OCI-LY7 (cell line): ENCODE data around the gene GH1. TPM values are rescaled to one million over a fixed set of nuclear protein-coding genes. Genes with fewer than 3 reads are reported as not detected.
"Not testable (repeated sequence)": the region's sequence is repeated elsewhere in the genome, so short reads cannot be mapped to it uniquely, and the experiment has no call there.

ENCODE experiments used
- BruUV-seq: library from RNA; stranded (reverse); fragments of 400-500 nt; replicated peaks from 2 replicates; lab custom pipeline; 2021; lab: Mats Ljungman, UMichigan
- CTCF ChIA-PET: fragments of 300-600 bp; sonication (Branson Sonifier 250); formaldehyde crosslinking; loops from one replicate; lab custom pipeline; 2022; ENCODE audit warnings: antibody characterized with exemption; ENCODE audit not compliant: unreplicated experiment; lab: Charles Lee
- POLR2A ChIA-PET: fragments of 300-600 bp; sonication (Branson Sonifier 250); formaldehyde crosslinking; loops from one replicate; lab custom pipeline; 2022; ENCODE audit warnings: antibody characterized with exemption; lab: Charles Lee
- DNase-seq: peaks from one replicate; pipeline ENCODE4 v3.0.0-alpha.2; 2015; ENCODE audit warnings: low spot score
- H2AFZ ChIP-seq: fragments of 200-600 bp; sonication (generic), shearing (Covaris generic); 2 replicates; pipeline ENCODE4 v1.6.1; 2014; ENCODE audit warnings: mild to moderate bottlenecking, antibody characterized with exemption, low read length, moderate library complexity
- H3K27ac ChIP-seq: fragments of 200-600 bp; sonication (generic); 2 replicates; pipeline ENCODE4 v1.5.1; 2014; ENCODE audit warnings: mixed run types, low read depth, mild to moderate bottlenecking, moderate library complexity, low read length, inconsistent platforms; ENCODE audit not compliant: poor library complexity, severe bottlenecking
- H3K36me3 ChIP-seq: fragments of 200-600 bp; sonication (generic); 2 replicates; pipeline ENCODE4 v1.6.1; 2014; ENCODE audit warnings: mild to moderate bottlenecking, antibody characterized with exemption, low read length, moderate library complexity, mixed read lengths; ENCODE audit not compliant: insufficient read depth
- H3K4me1 ChIP-seq: fragments of 200-600 bp; sonication (generic); 2 replicates; pipeline ENCODE4 v1.5.1; 2014; ENCODE audit warnings: mild to moderate bottlenecking, low read length; ENCODE audit not compliant: insufficient read depth, poor library complexity, severe bottlenecking
- H3K4me2 ChIP-seq: fragments of 200-600 bp; sonication (generic); 2 replicates; pipeline ENCODE4 v1.6.1; 2014; ENCODE audit warnings: mild to moderate bottlenecking, low read length
- H3K4me3 ChIP-seq: fragments of 200-600 bp; sonication (generic); 2 replicates; pipeline ENCODE4 v1.5.1; 2014; ENCODE audit warnings: mild to moderate bottlenecking, low read depth, low read length; ENCODE audit not compliant: poor library complexity, severe bottlenecking
- H3K79me2 ChIP-seq: fragments of 200-600 bp; sonication (generic); 2 replicates; pipeline ENCODE4 v1.6.1; 2016; ENCODE audit warnings: low read depth, mild to moderate bottlenecking, low read length, moderate library complexity, mixed read lengths; ENCODE audit not compliant: insufficient read depth
- H3K9me2 ChIP-seq: fragments of 200-600 bp; sonication (generic); 2 replicates; pipeline ENCODE4 v1.6.1; 2016; ENCODE audit warnings: mild to moderate bottlenecking, low read length, mixed read lengths; ENCODE audit not compliant: insufficient read depth
- H3K9me3 ChIP-seq: fragments of 200-600 bp; sonication (generic); 2 replicates; pipeline ENCODE4 v1.6.1; 2014; ENCODE audit warnings: mild to moderate bottlenecking, mixed run types, low read length, mixed read lengths
- H4K20me1 ChIP-seq: fragments of 200-600 bp; sonication (generic); 2 replicates; pipeline ENCODE4 v1.6.1; 2014; ENCODE audit warnings: mild to moderate bottlenecking, antibody characterized with exemption, low read length, moderate library complexity, mixed read lengths; ENCODE audit not compliant: insufficient read depth
- CTCF ChIP-seq: fragments of 200-600 bp; sonication (generic); conservative IDR thresholded peaks from 2 replicates; pipeline ENCODE4 v1.5.1; 2014; ENCODE audit warnings: mild to moderate bottlenecking, antibody characterized with exemption, low read length, moderate library complexity, mixed read lengths
- EZH2phosphoT487 ChIP-seq: fragments of 200-600 bp; sonication (generic); IDR thresholded peaks from 2 replicates; pipeline ENCODE4 v1.6.1; 2018; ENCODE audit warnings: low read depth, borderline replicate concordance, mild to moderate bottlenecking, mixed run types, antibody characterized with exemption, low read length, moderate library complexity, mixed read lengths
- intact Hi-C: fragments of 100-400 bp; cut with micrococcal nuclease; formaldehyde crosslinking; loops from one replicate; pipeline ENCODE4 v1.10.0; 2022; ENCODE audit not compliant: unreplicated experiment
- total RNA-seq, 2 experiments: library from RNA; depleted of rRNA in 1 of 2; stranded (reverse); fragments of >200 nt in 1 of 2; shearing (Covaris generic) in 1 of 2; gene quantifications; 2 replicates each; pipeline ENCODE4 v1.2.3, GENCODE V29; 2014 to 2022

The GH1 gene
- total RNA-seq, 2 experiments from 2014 or later, result 4.3 TPM; not detected in 1

GRCh38 chr17:63920050-63920449 is 1.4 kb upstream of the GH1 start:
- not testable (repeated sequence) for H3K79me2 ChIP-seq, DNase-seq, H4K20me1 ChIP-seq, H3K9me2 ChIP-seq, BruUV-seq, H3K9me3 ChIP-seq, H3K36me3 ChIP-seq
- Histone ChIP-seq H3K4me1 (peaks cover 78% of the 10 kb centered on the region), H2AFZ (peak overlapping the region; percentile 45; the same call in 1 of the 2 replicates), H3K4me2 (peak overlapping the region; percentile 68), H3K27ac (peak overlapping the region; percentile 63), H3K4me3 (peak overlapping the region; percentile 42)
- POLR2A ChIA-PET, result interaction anchor here (0.7 to 4.8 kb wide), 10 partner anchors 8 to 311 kb away, joined by 3 to 52 read pairs (median 11); partner anchors contain the start of genes CD79B and ICAM2
- CTCF ChIA-PET, result interaction anchor here (0.5 to 3.7 kb wide), 10 partner anchors 8 to 214 kb away, joined by 3 to 94 read pairs (median 6); partner anchors contain the start of gene ICAM2
- intact Hi-C loops, result loop anchor here (2.0 kb wide), 1 partner anchor 157 kb away; no protein-coding TSS in a partner anchor

GRCh38 chr17:63919311-63919723 is 678 bp upstream of the GH1 start:
- H3K79me2 ChIP-seq, result no peaks in the 10 kb centered on the region
- H3K4me3 ChIP-seq, result peak overlapping the region; percentile 42
- ChIA-PET CTCF (interaction anchor here (0.5 to 3.7 kb wide), 12 partner anchors 9 to 214 kb away, joined by 3 to 94 read pairs (median 6); partner anchors contain the start of gene ICAM2), POLR2A (interaction anchor here (0.6 to 4.8 kb wide), 11 partner anchors 10 to 312 kb away, joined by 3 to 52 read pairs (median 10); partner anchors contain the start of genes CD79B and ICAM2)
- no peaks in the 10 kb centered on the region for H3K36me3 ChIP-seq
- H3K4me1 ChIP-seq, result peaks cover 71% of the 10 kb centered on the region
- no peak for TF ChIP-seq EZH2phosphoT487
- peak; percentile 92 for TF ChIP-seq CTCF
- no peaks in the 10 kb centered on the region for H3K9me3 ChIP-seq
- H3K9me2 ChIP-seq, result no peaks in the 10 kb centered on the region
- peak overlapping the region; percentile 45; the same call in 1 of the 2 replicates for H2AFZ ChIP-seq
- peak; percentile 88 for DNase-seq
- BruUV-seq, result no TSS peak
- no peaks in the 10 kb centered on the region for H4K20me1 ChIP-seq
- H3K27ac ChIP-seq, result peak overlapping the region; percentile 63
- intact Hi-C loops, result loop anchor here (1.0 to 5.0 kb wide), 4 partner anchors 9 to 213 kb away; partner anchors contain the start of gene ERN1
- H3K4me2 ChIP-seq, result peak overlapping the region; percentile 68

- H3K4me3 ChIP-seq, result no peak overlapping the region
- DNase-seq, result no peak
- BruUV-seq, result no TSS peak
These were observed 334 bp downstream of the GH1 start for GRCh38 chr17:63918305-63918704.

More at GRCh38 chr17:63918305-63918704, 334 bp downstream of the GH1 start:
- Histone ChIP-seq H3K4me2 (no peak overlapping the region), H3K36me3 (no peaks in the 10 kb centered on the region), H3K9me3 (no peaks in the 10 kb centered on the region), H3K79me2 (no peaks in the 10 kb centered on the region), H3K27ac (no peak overlapping the region), H3K4me1 (peaks cover 60% of the 10 kb centered on the region), H4K20me1 (no peaks in the 10 kb centered on the region), H2AFZ (no peak overlapping the region), H3K9me2 (no peaks in the 10 kb centered on the region)
- TF ChIP-seq EZH2phosphoT487, result no peak
- no peak for TF ChIP-seq CTCF
- ChIA-PET POLR2A (interaction anchor here (4.8 kb wide), 1 partner anchor 28 kb away, joined by 52 read pairs; no protein-coding TSS in a partner anchor), CTCF (interaction anchor here (0.6 to 3.7 kb wide), 5 partner anchors 13 to 213 kb away, joined by 3 to 94 read pairs (median 17); no protein-coding TSS in a partner anchor)
- intact Hi-C loops, result loop anchor here (5.0 kb wide), 1 partner anchor 214 kb away; the partner anchor contains the start of gene ERN1
